WERI-Rb-1 (cell line): Measurements from ENCODE around the gene TREML1.

ENCODE experiments used
- DNase-seq: peaks from one replicate; pipeline ENCODE4 v3.0.0-alpha.2; 2020
- H3K27ac ChIP-seq: fragments of 250-450 bp; sonication (Bioruptor Pico); 2 replicates; pipeline ENCODE4 v1.5.1; 2020; ENCODE audit warnings: mild to moderate bottlenecking, moderate library complexity
- H3K27me3 ChIP-seq: fragments of 250-450 bp; sonication (Bioruptor Pico); 2 replicates; pipeline ENCODE4 v1.5.1; 2021; ENCODE audit warnings: mild to moderate bottlenecking, low read depth, moderate library complexity; ENCODE audit not compliant: insufficient read depth, severe bottlenecking
- H3K36me3 ChIP-seq: fragments of 250-450 bp; sonication (Bioruptor Pico); 2 replicates; pipeline ENCODE4 v1.5.1; 2020; ENCODE audit warnings: mild to moderate bottlenecking, moderate library complexity
- H3K4me3 ChIP-seq: 2 replicates; pipeline ENCODE4 v1.5.1; 2011; ENCODE audit warnings: low read depth, mild to moderate bottlenecking, control low read depth, low read length
- H3K9me3 ChIP-seq: fragments of 250-450 bp; sonication (Bioruptor Pico); 2 replicates; pipeline ENCODE4 v1.5.1; 2021; ENCODE audit warnings: mild to moderate bottlenecking, moderate library complexity; ENCODE audit not compliant: severe bottlenecking
- CTCF ChIP-seq: IDR thresholded peaks from 2 replicates; pipeline ENCODE4 v1.5.1; 2011; ENCODE audit warnings: low read depth, mild to moderate bottlenecking, control low read depth, inconsistent platforms, low read length

The TREML1 gene

GRCh38 chr6:41161380-41161779 is 7.2 kb upstream of the TREML1 start:
- no peaks in the 10 kb centered on the region for H3K9me3 ChIP-seq
- H3K36me3 ChIP-seq = no peaks in the 10 kb centered on the region
- no peak overlapping the region for H3K27ac ChIP-seq
- H3K4me3 ChIP-seq = no peak overlapping the region
- no peak for TF ChIP-seq CTCF
- no peak for DNase-seq
- H3K27me3 ChIP-seq = no peaks in the 10 kb centered on the region

- no peak overlapping the region for H3K4me3 ChIP-seq
- no peaks in the 10 kb centered on the region for H3K9me3 ChIP-seq
- H3K27me3 ChIP-seq = no peaks in the 10 kb centered on the region
- H3K27ac ChIP-seq = no peak overlapping the region
- no peak for DNase-seq
- no peak for TF ChIP-seq CTCF
- H3K36me3 ChIP-seq = no peaks in the 10 kb centered on the region
Measured at GRCh38 chr6:41160933-41161332, 6.8 kb upstream of the TREML1 start.

- Histone ChIP-seq H3K9me3 (no peaks in the 10 kb centered on the region), H3K27me3 (no peaks in the 10 kb centered on the region), H3K4me3 (no peak overlapping the region), H3K27ac (no peak overlapping the region), H3K36me3 (no peaks in the 10 kb centered on the region)
- no peak for TF ChIP-seq CTCF
- DNase-seq = no peak
Measured at GRCh38 chr6:41159415-41160082, 5.4 kb upstream of the TREML1 start.

GRCh38 chr6:41157323-41157722 is 3.2 kb upstream of the TREML1 start:
- H3K27me3 ChIP-seq = no peaks in the 10 kb centered on the region
- H3K9me3 ChIP-seq = no peaks in the 10 kb centered on the region
- no peaks in the 10 kb centered on the region for H3K36me3 ChIP-seq
- no peak for DNase-seq
- TF ChIP-seq CTCF = no peak
- no peak overlapping the region for H3K27ac ChIP-seq
- no peak overlapping the region for H3K4me3 ChIP-seq

GRCh38 chr6:41156771-41157170 is 2.6 kb upstream of the TREML1 start:
- Histone ChIP-seq H3K27me3 (no peaks in the 10 kb centered on the region), H3K9me3 (no peaks in the 10 kb centered on the region), H3K36me3 (no peaks in the 10 kb centered on the region), H3K4me3 (no peak overlapping the region), H3K27ac (no peak overlapping the region)
- no peak for TF ChIP-seq CTCF
- no peak for DNase-seq

- Histone ChIP-seq H3K9me3 (no peaks in the 10 kb centered on the region), H3K36me3 (no peaks in the 10 kb centered on the region), H3K27ac (no peak overlapping the region), H3K4me3 (no peak overlapping the region), H3K27me3 (no peaks in the 10 kb centered on the region)
- TF ChIP-seq CTCF = no peak
- no peak for DNase-seq
Measured at GRCh38 chr6:41156001-41156400, 1.9 kb upstream of the TREML1 start.
